A549 treated with ZK216348 at 1 μM for 4 hours (cell line): Measurements from ENCODE around the gene ERMN. TPM values are rescaled to one million over a fixed set of nuclear protein-coding genes. Genes with fewer than 3 reads are reported as not detected.

Source experiments
- total RNA-seq: library from RNA; stranded (reverse); fragments of 200-300 nt; extraction: Qiagen RNA extraction; gene quantifications from 5 replicates; pipeline ENCODE4 v1.2.3, GENCODE V29; 2022; ENCODE audit warnings: low read depth

ERMN gene, protein sequence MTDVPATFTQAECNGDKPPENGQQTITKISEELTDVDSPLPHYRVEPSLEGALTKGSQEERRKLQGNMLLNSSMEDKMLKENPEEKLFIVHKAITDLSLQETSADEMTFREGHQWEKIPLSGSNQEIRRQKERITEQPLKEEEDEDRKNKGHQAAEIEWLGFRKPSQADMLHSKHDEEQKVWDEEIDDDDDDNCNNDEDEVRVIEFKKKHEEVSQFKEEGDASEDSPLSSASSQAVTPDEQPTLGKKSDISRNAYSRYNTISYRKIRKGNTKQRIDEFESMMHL
- total RNA-seq = not detected in 5 replicates

DNA sequence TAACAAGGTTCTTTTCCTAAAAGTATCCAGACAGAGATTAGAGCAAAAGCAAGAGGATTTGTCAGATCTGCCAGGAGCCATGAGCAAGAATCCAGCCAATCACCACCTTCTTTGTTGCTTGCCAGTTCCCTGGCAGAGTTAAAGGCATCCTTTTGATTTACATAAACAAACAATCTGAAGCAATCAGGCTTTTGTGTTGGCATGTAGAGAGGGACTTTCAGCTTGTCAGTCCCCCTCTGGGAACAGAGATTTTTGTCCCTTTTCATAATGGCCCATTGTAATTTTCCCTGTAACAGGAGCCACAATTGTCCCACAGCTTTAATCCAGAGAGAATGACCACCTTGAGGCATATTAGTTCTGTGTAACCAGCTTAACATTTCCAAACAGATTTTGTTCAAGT is at the start of gene ERMN:
Gene ERMN, minus strand, starts transcription at position 39 of the 400 bp plus-strand sequence. CDS start 182 bp downstream, outside the sequence.

Other genes with a start within 250 kb of the ERMN start
- 2.0 to 2.6 TPM (median 2.4 TPM) in 5 replicates for gene GALNT5, start 68.1 kb downstream of the ERMN start, total RNA-seq
- not detected in 5 replicates for gene CYTIP, start 118.3 kb upstream of the ERMN start, total RNA-seq